GM23338 (cell line): ENCODE results near the gene NTN4. TPM values are rescaled to one million over a fixed set of nuclear protein-coding genes. Genes with fewer than 3 reads are reported as not detected.

Experiments used
- ATAC-seq: fragments of 200-7000 bp; cut with Tn5 transposase; 3 replicates; pipeline ENCODE4 v1.9.1; 2020
- DNase-seq: peaks from one replicate; pipeline ENCODE4 v3.0.0-alpha.2; 2015; ENCODE audit warnings: low spot score
- H2AFZ ChIP-seq: fragments of 200-600 bp; sonication (generic); 2 replicates; pipeline ENCODE4 v1.8.0; 2016; ENCODE audit warnings: antibody characterized with exemption, mild to moderate bottlenecking, moderate library complexity
- H3F3A ChIP-seq: fragments of 200-600 bp; sonication (generic); replicated peaks from 2 replicates; pipeline ENCODE4 v1.8.0; 2017; ENCODE audit warnings: antibody characterized with exemption, mixed run types, low read depth
- H3K27ac ChIP-seq: fragments of 200-600 bp; sonication (generic); 2 replicates; pipeline ENCODE4 v1.6.1; 2016; ENCODE audit warnings: low read depth
- H3K27me3 ChIP-seq: fragments of 200-600 bp; sonication (generic); 2 replicates; pipeline ENCODE4 v1.8.0; 2016; ENCODE audit warnings: mild to moderate bottlenecking, mixed run types, moderate library complexity; ENCODE audit not compliant: insufficient read depth
- H3K36me3 ChIP-seq: fragments of 200-600 bp; sonication (generic); 2 replicates; pipeline ENCODE4 v1.8.0; 2016; ENCODE audit warnings: mild to moderate bottlenecking; ENCODE audit not compliant: insufficient read depth
- H3K4me1 ChIP-seq: fragments of 200-600 bp; sonication (generic); 2 replicates; pipeline ENCODE4 v1.8.0; 2016; ENCODE audit warnings: mild to moderate bottlenecking, moderate library complexity; ENCODE audit not compliant: insufficient read depth
- H3K4me2 ChIP-seq: fragments of 200-600 bp; sonication (generic); 2 replicates; pipeline ENCODE4 v1.7.1; 2017; ENCODE audit warnings: mixed run types
- H3K4me3 ChIP-seq: fragments of 200-600 bp; sonication (generic); 2 replicates; pipeline ENCODE4 v1.6.1; 2016; ENCODE audit warnings: mixed run types
- H3K79me2 ChIP-seq: fragments of 200-600 bp; sonication (generic); replicated peaks from 2 replicates; pipeline ENCODE4 v1.8.0; 2017; ENCODE audit warnings: mild to moderate bottlenecking; ENCODE audit not compliant: insufficient read depth
- H3K9me2 ChIP-seq: fragments of 200-600 bp; sonication (generic); 2 replicates; pipeline ENCODE4 v1.8.0; 2017; ENCODE audit not compliant: insufficient read depth
- H4K20me1 ChIP-seq: fragments of 200-600 bp; sonication (generic); replicated peaks from 2 replicates; pipeline ENCODE4 v1.8.0; 2017; ENCODE audit warnings: mild to moderate bottlenecking; ENCODE audit not compliant: insufficient read depth
- H3K27ac Mint-ChIP-seq: 2 replicates; pipeline ENCODE4 v1.8.0; 2020; ENCODE audit warnings: inconsistent platforms, mild to moderate bottlenecking, moderate library complexity, mixed read lengths
- H3K27me3 Mint-ChIP-seq: 3 replicates; pipeline ENCODE4 v1.8.0; 2022; ENCODE audit warnings: low read depth, mild to moderate bottlenecking, moderate library complexity, mixed read lengths, inconsistent platforms; ENCODE audit not compliant: insufficient read depth, poor library complexity
- H3K36me3 Mint-ChIP-seq: 3 replicates; pipeline ENCODE4 v1.8.0; 2021; ENCODE audit warnings: low read depth, mild to moderate bottlenecking, inconsistent platforms, moderate library complexity, mixed read lengths
- H3K4me1 Mint-ChIP-seq: 3 replicates; pipeline ENCODE4 v1.8.0; 2020; ENCODE audit warnings: mild to moderate bottlenecking, inconsistent platforms, mixed read lengths
- H3K4me3 Mint-ChIP-seq: 3 replicates; pipeline ENCODE4 v1.8.0; 2021; ENCODE audit warnings: moderate library complexity, mild to moderate bottlenecking, inconsistent platforms, mixed read lengths
- H3K9me3 Mint-ChIP-seq: 3 replicates; pipeline ENCODE4 v1.8.0; 2020; ENCODE audit warnings: moderate library complexity, mild to moderate bottlenecking, inconsistent platforms, mixed read lengths
- CREB1 ChIP-seq: fragments of 250-450 bp; sonication (Bioruptor Pico); IDR thresholded peaks from 2 replicates; pipeline ENCODE4 v1.5.0; 2020; ENCODE audit warnings: low read depth, mild to moderate bottlenecking, moderate library complexity
- EZH2 ChIP-seq: fragments of 200-600 bp; sonication (generic); IDR thresholded peaks from one replicate; pipeline ENCODE4 v1.8.0; 2017; ENCODE audit warnings: antibody characterized with exemption, mild to moderate bottlenecking, low read depth; ENCODE audit not compliant: unreplicated experiment
- EZH2phosphoT487 ChIP-seq: fragments of 200-600 bp; sonication (generic); IDR thresholded peaks from one replicate; pipeline ENCODE4 v1.8.1; 2018; ENCODE audit warnings: antibody characterized with exemption; ENCODE audit not compliant: unreplicated experiment
- JUNB ChIP-seq: IDR thresholded peaks from one replicate; pipeline ENCODE4 v1.6.1; 2016; ENCODE audit warnings: antibody characterized with exemption; ENCODE audit not compliant: unreplicated experiment
- NANOG ChIP-seq: IDR thresholded peaks from 2 replicates; pipeline ENCODE4 v1.6.1; 2016; ENCODE audit warnings: antibody characterized with exemption, borderline replicate concordance
- POLR2AphosphoS5 ChIP-seq: IDR thresholded peaks from 2 replicates; pipeline ENCODE4 v1.6.1; 2016; ENCODE audit warnings: antibody characterized with exemption, low read depth
- STAT1 ChIP-seq: IDR thresholded peaks from one replicate; pipeline ENCODE4 v1.6.1; 2016; ENCODE audit warnings: antibody characterized with exemption; ENCODE audit not compliant: unreplicated experiment
- ZNF114 ChIP-seq: fragments of 250-450 bp; sonication (Bioruptor Pico); IDR thresholded peaks from 2 replicates; pipeline ENCODE4 v1.5.0; 2020; ENCODE audit warnings: mild to moderate bottlenecking, moderate library complexity
- ZNF331 ChIP-seq: fragments of 250-450 bp; sonication (Bioruptor Pico); IDR thresholded peaks from 2 replicates; pipeline ENCODE4 v1.5.0; 2020; ENCODE audit warnings: low read depth, mild to moderate bottlenecking, moderate library complexity
- polyA plus RNA-seq: library from polyadenylated mRNA; unstranded; fragments of >200 nt; fragmentation: Nextera tagmentation; extraction: Ambion mirVana; gene quantifications from 2 replicates; pipeline ENCODE4 v1.2.1, GENCODE V29; 2016
- total RNA-seq: library from RNA; depleted of rRNA; stranded (reverse); fragments of >200 nt; shearing (Covaris generic); gene quantifications from 2 replicates; pipeline ENCODE4 v1.2.3, GENCODE V29; 2014
- TF ChIP-seq, protein P1 (sequence below): fragments of 250-450 bp; sonication (Bioruptor Pico); IDR thresholded peaks from 2 replicates; pipeline ENCODE4 v1.5.0; 2020; ENCODE audit warnings: mild to moderate bottlenecking, moderate library complexity
- TF ChIP-seq, protein P2 (sequence below): IDR thresholded peaks from one replicate; pipeline ENCODE4 v1.6.1; 2018; ENCODE audit warnings: antibody characterized with exemption; ENCODE audit not compliant: unreplicated experiment
- TF ChIP-seq, protein P3 (sequence below): IDR thresholded peaks from 2 replicates; pipeline ENCODE4 v1.6.1; 2016; ENCODE audit warnings: antibody characterized with exemption
- TF ChIP-seq, protein P4 (sequence below), 2 experiments: fragments of 200-600 bp in 1 of 2; sonication (generic) in 1 of 2; conservative IDR thresholded peaks; 2 replicates each; pipeline versions ENCODE4 v1.5.1 to v1.6.1; 2016 to 2017; ENCODE audit warnings: antibody characterized with exemption in 2 of 2, low read depth in 2 of 2, mild to moderate bottlenecking in 2 of 2, moderate library complexity in 1 of 2

Gene NTN4
- total and polyA plus RNA-seq, 2 experiments from 2014 or later = 1.5 to 3.8 TPM

DNA sequence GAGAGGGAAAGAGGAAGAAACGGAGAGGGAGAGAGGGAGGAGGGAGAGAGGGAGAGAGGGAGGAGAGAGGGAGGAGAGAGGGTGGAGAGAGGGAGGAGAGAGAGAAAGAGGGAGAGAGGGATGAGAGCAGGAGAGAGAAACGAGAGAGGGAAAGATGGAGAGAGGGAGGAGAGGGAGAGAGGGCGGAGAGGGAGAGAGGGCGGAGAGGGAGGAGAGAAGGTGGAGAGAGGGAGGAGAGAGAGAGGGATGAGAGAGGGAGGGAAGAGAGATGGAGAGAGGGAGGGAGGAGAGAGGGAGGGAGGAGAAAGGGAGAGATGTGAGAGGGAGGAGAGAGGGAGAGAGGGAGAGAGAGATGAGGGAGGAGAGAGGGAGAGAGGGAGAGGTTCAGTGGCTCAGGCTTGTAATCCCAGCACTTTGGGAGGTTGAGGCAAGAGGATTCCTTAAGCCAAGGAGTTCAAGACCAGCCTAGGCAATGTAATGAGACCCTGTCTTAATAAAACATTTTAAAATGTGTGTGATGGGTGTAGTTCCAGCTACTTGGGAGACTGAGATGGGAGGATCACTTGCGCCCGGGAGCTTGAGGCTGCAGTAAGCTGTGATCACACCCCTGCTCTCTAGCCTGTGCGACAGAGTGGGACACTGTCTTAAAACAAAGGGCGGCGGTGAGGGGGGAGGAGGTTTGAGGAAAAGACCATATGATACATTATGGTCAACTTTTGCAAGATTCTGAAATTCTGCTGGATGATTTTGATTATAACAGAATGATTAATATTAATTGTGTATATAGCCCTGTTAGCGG lies 46.9 kb upstream of the NTN4 start:
- Mint-ChIP-seq H3K4me1 (peaks cover 11% of the 10 kb centered on the region), H3K27me3 (peaks cover 1% of the 10 kb centered on the region), H3K9me3 (no peaks in the 10 kb centered on the region), H3K27ac (no peak overlapping the region), H3K4me3 (no peak overlapping the region), H3K36me3 (no peaks in the 10 kb centered on the region)
- Histone ChIP-seq H2AFZ (peak overlapping the region; percentile 84), H3K27me3 (no peaks in the 10 kb centered on the region), H3K9me2 (no peaks in the 10 kb centered on the region), H3K36me3 (no peaks in the 10 kb centered on the region), H3K4me3 (no peak overlapping the region), H3K4me2 (no peak overlapping the region), H3K79me2 (no peaks in the 10 kb centered on the region), H3K27ac (no peak overlapping the region), H3K4me1 (peaks cover 7% of the 10 kb centered on the region; the same call in 1 of the 2 replicates), H3F3A (no peaks in the 10 kb centered on the region), H4K20me1 (no peaks in the 10 kb centered on the region)
- no peak; the same call in 2 of the 3 replicates for ATAC-seq
- DNase-seq = peak; percentile 11
- TF ChIP-seq, protein P1, sequence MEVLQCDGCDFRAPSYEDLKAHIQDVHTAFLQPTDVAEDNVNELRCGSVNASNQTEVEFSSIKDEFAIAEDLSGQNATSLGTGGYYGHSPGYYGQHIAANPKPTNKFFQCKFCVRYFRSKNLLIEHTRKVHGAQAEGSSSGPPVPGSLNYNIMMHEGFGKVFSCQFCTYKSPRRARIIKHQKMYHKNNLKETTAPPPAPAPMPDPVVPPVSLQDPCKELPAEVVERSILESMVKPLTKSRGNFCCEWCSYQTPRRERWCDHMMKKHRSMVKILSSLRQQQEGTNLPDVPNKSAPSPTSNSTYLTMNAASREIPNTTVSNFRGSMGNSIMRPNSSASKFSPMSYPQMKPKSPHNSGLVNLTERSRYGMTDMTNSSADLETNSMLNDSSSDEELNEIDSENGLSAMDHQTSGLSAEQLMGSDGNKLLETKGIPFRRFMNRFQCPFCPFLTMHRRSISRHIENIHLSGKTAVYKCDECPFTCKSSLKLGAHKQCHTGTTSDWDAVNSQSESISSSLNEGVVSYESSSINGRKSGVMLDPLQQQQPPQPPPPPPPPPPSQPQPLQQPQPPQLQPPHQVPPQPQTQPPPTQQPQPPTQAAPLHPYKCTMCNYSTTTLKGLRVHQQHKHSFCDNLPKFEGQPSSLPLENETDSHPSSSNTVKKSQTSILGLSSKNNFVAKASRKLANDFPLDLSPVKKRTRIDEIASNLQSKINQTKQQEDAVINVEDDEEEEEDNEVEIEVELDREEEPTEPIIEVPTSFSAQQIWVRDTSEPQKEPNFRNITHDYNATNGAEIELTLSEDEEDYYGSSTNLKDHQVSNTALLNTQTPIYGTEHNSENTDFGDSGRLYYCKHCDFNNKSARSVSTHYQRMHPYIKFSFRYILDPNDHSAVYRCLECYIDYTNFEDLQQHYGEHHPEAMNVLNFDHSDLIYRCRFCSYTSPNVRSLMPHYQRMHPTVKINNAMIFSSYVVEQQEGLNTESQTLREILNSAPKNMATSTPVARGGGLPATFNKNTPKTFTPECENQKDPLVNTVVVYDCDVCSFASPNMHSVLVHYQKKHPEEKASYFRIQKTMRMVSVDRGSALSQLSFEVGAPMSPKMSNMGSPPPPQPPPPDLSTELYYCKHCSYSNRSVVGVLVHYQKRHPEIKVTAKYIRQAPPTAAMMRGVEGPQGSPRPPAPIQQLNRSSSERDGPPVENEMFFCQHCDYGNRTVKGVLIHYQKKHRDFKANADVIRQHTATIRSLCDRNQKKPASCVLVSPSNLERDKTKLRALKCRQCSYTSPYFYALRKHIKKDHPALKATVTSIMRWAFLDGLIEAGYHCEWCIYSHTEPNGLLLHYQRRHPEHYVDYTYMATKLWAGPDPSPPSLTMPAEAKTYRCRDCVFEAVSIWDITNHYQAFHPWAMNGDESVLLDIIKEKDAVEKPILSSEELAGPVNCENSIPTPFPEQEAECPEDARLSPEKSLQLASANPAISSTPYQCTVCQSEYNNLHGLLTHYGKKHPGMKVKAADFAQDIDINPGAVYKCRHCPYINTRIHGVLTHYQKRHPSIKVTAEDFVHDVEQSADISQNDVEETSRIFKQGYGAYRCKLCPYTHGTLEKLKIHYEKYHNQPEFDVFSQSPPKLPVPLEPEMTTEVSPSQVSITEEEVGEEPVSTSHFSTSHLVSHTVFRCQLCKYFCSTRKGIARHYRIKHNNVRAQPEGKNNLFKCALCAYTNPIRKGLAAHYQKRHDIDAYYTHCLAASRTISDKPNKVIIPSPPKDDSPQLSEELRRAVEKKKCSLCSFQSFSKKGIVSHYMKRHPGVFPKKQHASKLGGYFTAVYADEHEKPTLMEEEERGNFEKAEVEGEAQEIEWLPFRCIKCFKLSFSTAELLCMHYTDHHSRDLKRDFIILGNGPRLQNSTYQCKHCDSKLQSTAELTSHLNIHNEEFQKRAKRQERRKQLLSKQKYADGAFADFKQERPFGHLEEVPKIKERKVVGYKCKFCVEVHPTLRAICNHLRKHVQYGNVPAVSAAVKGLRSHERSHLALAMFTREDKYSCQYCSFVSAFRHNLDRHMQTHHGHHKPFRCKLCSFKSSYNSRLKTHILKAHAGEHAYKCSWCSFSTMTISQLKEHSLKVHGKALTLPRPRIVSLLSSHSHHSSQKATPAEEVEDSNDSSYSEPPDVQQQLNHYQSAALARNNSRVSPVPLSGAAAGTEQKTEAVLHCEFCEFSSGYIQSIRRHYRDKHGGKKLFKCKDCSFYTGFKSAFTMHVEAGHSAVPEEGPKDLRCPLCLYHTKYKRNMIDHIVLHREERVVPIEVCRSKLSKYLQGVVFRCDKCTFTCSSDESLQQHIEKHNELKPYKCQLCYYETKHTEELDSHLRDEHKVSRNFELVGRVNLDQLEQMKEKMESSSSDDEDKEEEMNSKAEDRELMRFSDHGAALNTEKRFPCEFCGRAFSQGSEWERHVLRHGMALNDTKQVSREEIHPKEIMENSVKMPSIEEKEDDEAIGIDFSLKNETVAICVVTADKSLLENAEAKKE (CRISPR knock-in tag) = no peak
- TF ChIP-seq POLR2AphosphoS5 = no peak
- TF ChIP-seq, protein P2, sequence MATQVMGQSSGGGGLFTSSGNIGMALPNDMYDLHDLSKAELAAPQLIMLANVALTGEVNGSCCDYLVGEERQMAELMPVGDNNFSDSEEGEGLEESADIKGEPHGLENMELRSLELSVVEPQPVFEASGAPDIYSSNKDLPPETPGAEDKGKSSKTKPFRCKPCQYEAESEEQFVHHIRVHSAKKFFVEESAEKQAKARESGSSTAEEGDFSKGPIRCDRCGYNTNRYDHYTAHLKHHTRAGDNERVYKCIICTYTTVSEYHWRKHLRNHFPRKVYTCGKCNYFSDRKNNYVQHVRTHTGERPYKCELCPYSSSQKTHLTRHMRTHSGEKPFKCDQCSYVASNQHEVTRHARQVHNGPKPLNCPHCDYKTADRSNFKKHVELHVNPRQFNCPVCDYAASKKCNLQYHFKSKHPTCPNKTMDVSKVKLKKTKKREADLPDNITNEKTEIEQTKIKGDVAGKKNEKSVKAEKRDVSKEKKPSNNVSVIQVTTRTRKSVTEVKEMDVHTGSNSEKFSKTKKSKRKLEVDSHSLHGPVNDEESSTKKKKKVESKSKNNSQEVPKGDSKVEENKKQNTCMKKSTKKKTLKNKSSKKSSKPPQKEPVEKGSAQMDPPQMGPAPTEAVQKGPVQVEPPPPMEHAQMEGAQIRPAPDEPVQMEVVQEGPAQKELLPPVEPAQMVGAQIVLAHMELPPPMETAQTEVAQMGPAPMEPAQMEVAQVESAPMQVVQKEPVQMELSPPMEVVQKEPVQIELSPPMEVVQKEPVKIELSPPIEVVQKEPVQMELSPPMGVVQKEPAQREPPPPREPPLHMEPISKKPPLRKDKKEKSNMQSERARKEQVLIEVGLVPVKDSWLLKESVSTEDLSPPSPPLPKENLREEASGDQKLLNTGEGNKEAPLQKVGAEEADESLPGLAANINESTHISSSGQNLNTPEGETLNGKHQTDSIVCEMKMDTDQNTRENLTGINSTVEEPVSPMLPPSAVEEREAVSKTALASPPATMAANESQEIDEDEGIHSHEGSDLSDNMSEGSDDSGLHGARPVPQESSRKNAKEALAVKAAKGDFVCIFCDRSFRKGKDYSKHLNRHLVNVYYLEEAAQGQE = no peak
- TF ChIP-seq, protein P3, sequence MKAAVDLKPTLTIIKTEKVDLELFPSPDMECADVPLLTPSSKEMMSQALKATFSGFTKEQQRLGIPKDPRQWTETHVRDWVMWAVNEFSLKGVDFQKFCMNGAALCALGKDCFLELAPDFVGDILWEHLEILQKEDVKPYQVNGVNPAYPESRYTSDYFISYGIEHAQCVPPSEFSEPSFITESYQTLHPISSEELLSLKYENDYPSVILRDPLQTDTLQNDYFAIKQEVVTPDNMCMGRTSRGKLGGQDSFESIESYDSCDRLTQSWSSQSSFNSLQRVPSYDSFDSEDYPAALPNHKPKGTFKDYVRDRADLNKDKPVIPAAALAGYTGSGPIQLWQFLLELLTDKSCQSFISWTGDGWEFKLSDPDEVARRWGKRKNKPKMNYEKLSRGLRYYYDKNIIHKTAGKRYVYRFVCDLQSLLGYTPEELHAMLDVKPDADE = no peak
- TF ChIP-seq, protein P4, sequence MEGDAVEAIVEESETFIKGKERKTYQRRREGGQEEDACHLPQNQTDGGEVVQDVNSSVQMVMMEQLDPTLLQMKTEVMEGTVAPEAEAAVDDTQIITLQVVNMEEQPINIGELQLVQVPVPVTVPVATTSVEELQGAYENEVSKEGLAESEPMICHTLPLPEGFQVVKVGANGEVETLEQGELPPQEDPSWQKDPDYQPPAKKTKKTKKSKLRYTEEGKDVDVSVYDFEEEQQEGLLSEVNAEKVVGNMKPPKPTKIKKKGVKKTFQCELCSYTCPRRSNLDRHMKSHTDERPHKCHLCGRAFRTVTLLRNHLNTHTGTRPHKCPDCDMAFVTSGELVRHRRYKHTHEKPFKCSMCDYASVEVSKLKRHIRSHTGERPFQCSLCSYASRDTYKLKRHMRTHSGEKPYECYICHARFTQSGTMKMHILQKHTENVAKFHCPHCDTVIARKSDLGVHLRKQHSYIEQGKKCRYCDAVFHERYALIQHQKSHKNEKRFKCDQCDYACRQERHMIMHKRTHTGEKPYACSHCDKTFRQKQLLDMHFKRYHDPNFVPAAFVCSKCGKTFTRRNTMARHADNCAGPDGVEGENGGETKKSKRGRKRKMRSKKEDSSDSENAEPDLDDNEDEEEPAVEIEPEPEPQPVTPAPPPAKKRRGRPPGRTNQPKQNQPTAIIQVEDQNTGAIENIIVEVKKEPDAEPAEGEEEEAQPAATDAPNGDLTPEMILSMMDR (conservative IDR thresholded peaks at IDR 0.05; ENCODE audit: low read depth in 2 of 2) = no peak
- TF ChIP-seq STAT1 = no peak
- TF ChIP-seq ZNF331 (CRISPR knock-in tag) = no peak
- TF ChIP-seq ZNF114 (CRISPR knock-in tag) = no peak
- TF ChIP-seq NANOG = no peak
- no peak for TF ChIP-seq EZH2phosphoT487
- no peak for TF ChIP-seq CREB1
- TF ChIP-seq EZH2 = no peak
- no peak for TF ChIP-seq JUNB
